Upper lobe of left lung (tissue), 4 donors: Measurements from ENCODE around the gene ASB15.

Source experiments
- CTCF ChIP-seq, 6 experiments: fragments of 450-650 bp in 4 of 6; fragments of 200-600 bp in 2 of 6; sonication (generic) in 2 of 6; IDR thresholded peaks; one replicate each; pipeline ENCODE4 v1.5.1; 2016 to 2019; ENCODE audit warnings: antibody characterized with exemption in 6 of 6
- EP300 ChIP-seq, 4 donors: sonication (generic); formaldehyde crosslinking; IDR thresholded peaks; one replicate each; pipeline ENCODE4 v1.5.1; 2017; ENCODE audit warnings: antibody characterized with exemption in 4 of 4, control low read depth in 2 of 4
- POLR2A ChIP-seq, 4 donors: fragments of 450-650 bp; IDR thresholded peaks; one replicate each; pipeline ENCODE4 v1.5.1; 2016 to 2017; ENCODE audit warnings: antibody characterized with exemption in 4 of 4, mild to moderate bottlenecking in 2 of 4
- POLR2AphosphoS5 ChIP-seq, 2 donors: sonication (generic); formaldehyde crosslinking; IDR thresholded peaks; one replicate each; pipeline ENCODE4 v1.5.1; 2017; ENCODE audit warnings: antibody characterized with exemption in 2 of 2

GRCh38 chr7:123658023-123658422, 56.4 kb downstream of the ASB15 start:
- TF ChIP-seq POLR2A (IDR thresholded peaks at IDR 0.05) (no peak), CTCF (IDR thresholded peaks at IDR 0.05) (no peak), EP300 (IDR thresholded peaks at IDR 0.05) (no peak), POLR2AphosphoS5 (IDR thresholded peaks at IDR 0.05) (no peak)
